D721Med (cell line): ENCODE results near the gene DNAJB2.

Experiments
- DNase-seq: peaks from one replicate; pipeline ENCODE4 v3.0.0; 2011; ENCODE audit warnings: low spot score; ENCODE audit not compliant: insufficient read length
- FAIRE-seq: peaks from 2 replicates; lab custom pipeline; 2011; peaks lifted over from hg19 to GRCh38; lab: Jason Lieb, UNC
- CTCF ChIP-seq: IDR thresholded peaks from 2 replicates; pipeline ENCODE4 v1.5.1; 2012; ENCODE audit warnings: mild to moderate bottlenecking, control low read depth; ENCODE audit not compliant: insufficient read depth; ENCODE audit errors: missing control alignments

The DNAJB2 gene

GRCh38 chr2:219271021-219271420 lies 8.1 kb upstream of the DNAJB2 start:
- FAIRE-seq = no peak

GRCh38 chr2:219272356-219272755 lies 6.8 kb upstream of the DNAJB2 start:
- DNase-seq (no peak), FAIRE-seq (no peak)
- no peak for TF ChIP-seq CTCF

More at GRCh38 chr2:219271021-219271420, 8.1 kb upstream of the DNAJB2 start:
- no peak for DNase-seq
- no peak for TF ChIP-seq CTCF

GRCh38 chr2:219272995-219273394 lies 6.2 kb upstream of the DNAJB2 start:
- TF ChIP-seq CTCF = no peak
- no peak for DNase-seq
- no peak for FAIRE-seq

- TF ChIP-seq CTCF = no peak
- DNase-seq = no peak
- FAIRE-seq = no peak
These were observed 5.2 kb upstream of the DNAJB2 start for GRCh38 chr2:219273937-219274336.

- FAIRE-seq = no peak
These were observed 4.7 kb upstream of the DNAJB2 start for GRCh38 chr2:219274361-219274921.

GRCh38 chr2:219277703-219278654 lies 1.2 kb upstream of the DNAJB2 start:
- DNase-seq (no peak), FAIRE-seq (no peak)
- TF ChIP-seq CTCF = peak; percentile 90

More at GRCh38 chr2:219274361-219274921, 4.7 kb upstream of the DNAJB2 start:
- no peak for TF ChIP-seq CTCF
- DNase-seq = no peak

- no peak for TF ChIP-seq CTCF
- FAIRE-seq (no peak), DNase-seq (no peak)
These were observed 463 bp upstream of the DNAJB2 start for GRCh38 chr2:219278655-219279150.
